NCI-H2227 (cell line): Measurements from ENCODE around the gene SKIDA1.
A peak's percentile ranks its signal among the peaks of the same experiment; 100 is the strongest.

Experiments
- DNase-seq: peaks from one replicate; lab custom pipeline; 2025; ENCODE audit not compliant: unreplicated experiment; lab: John Stamatoyannopoulos, UW

Gene SKIDA1

DNA sequence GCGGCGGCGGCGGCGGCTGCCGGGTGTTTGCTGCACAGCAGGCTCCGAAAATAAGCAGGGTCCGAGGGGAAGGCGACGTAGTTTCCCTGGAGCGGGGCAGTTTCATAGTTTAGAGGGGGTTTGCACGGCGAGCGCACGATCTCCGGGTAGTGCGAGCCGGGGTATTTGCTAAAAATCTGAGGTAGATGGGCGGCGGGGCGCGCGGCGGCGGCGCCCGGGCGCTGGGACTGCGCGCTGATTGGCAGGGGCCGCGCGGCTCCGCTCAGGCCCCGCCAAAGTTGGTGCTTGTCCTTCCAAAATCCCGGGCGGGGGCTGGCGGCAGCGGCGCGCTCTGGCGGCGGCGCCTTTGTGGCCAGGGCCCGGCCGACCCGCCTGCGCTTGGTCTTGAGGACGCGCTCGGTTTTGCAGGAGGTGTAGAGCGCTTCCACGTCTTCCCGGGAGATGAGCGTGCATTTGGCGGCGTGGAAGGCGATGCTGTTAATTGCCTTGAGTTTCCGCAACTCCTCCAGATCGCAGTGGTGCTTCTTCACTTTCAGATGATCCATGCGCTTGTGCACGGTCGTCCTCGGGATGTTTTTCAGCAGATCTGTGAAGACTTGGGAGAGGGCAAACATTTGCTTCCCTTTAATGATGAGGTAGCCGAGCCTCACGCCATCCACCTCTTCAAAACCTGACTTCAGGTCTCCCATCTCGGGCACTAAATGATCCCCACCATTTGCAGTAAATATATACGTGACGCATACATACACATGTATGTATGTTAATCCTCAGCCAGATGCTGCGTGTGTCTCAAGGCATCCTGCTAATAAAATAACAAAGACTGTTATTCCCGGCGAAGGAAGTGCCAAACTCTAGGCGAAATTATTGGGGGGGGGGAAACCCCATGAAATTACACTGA is 8.1 kb downstream of the SKIDA1 start:
- DNase-seq = peak; percentile 40

DNA sequence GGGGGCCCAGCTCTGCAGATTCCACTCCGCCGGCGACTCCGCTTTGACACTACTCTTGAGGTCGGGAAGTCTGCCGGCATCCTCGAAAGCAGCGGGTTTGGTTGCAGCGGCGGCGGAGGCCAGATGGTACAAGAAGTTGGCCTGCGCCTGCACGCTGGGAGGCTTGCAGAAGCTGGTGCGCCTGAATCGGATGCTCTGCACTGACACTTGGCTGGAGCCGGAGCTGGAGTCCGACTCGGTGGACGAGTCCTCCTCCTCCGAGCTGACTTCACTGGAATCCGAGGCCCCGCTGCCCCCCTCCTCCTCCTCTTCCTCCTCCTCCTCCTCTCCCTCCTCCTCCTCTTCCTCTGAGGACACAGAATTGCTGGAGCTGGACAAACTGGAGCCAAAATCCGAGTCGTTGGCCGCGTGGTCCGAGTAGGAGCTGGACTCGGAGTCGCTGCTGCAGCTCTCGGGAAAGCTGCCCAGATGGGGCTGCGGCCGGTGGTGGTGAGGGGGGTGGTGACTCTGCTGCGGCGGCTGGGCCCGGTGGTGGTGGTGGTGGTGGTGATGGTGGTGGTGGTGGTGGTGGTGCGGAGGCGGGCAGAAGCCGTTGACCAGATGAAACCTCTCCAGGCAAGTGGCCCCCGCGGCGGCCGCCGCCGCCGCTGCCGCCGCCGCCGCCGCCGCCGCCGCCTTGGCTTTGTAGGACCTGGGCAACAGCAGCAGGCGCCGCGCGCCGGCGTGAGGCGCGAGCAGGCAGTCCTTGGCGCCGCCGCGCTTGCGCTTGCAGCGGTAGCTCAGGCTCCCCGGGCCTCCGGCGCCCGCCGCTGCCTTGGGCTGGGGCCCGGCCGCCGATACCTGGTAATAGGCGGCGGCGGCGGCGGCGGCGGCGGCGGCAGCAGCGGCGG is 9.0 kb downstream of the SKIDA1 start:
- peak; percentile 45 for DNase-seq

DNA sequence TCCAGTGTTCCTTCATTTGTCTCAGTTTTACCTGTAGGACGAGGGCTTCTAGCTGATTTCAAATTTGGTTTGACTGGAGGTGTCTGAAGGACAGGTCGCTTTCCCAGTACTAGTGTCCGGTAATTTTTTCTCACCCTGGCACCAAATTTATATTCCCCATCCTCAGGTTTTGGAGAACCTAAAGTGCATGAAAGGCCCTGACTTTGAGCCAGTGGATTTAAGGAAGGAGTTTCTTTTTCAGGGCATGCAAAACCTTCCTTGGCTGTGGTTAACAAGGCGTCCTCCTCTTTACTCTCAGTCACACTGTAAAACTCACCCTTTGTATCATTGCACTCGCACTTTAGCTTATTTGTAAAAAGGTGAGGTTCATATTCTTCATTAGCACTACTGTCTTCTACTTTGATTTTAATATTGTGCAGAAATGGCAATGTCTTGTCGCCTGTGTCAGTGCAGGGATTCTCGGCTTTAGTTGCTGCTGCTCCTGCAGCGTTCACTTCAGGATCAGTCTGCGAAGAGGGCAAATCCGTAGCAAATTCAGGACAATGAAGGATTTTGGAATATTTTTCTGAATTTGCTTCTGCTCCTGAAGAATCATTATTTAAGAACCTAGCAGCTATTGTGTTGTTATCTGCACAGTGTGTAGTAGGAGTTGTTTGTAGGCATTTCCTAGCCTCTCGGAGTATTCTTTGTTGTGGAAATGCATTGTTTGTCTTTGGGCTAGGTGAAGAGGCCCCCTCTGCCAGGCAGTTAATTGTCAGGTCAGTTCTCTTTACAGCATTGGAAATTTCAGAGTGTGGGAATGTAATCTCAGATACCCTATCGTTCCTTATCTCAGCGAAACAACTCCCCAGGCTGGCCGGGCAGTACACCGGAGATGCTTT is 9.9 kb downstream of the SKIDA1 start:
- no peak for DNase-seq

DNA sequence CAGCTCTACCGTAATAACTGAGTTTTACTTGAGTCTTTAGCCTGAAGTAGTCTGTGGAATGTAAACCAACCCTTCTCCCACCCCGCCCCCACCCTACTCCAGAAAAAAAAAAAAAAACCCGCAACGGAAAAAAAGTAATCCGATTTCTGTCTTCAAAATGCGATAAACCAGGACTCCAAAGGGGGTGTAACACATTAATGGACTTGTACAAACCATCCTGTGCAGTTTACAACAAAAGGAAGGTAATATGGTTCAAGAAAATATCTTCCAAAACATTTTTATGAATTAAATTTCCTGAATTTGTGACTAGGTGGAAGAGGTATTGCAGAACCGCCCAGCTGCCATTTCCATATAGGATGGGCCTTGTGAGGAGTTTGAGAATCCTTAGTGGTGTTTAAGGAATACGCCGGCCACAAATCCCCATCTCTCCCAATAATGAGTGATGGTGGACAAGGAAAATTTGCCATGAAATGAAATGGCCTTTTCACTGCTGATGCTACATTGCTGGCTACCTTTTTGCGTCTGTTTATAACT is 10.6 kb downstream of the SKIDA1 start:
- DNase-seq = no peak

DNA sequence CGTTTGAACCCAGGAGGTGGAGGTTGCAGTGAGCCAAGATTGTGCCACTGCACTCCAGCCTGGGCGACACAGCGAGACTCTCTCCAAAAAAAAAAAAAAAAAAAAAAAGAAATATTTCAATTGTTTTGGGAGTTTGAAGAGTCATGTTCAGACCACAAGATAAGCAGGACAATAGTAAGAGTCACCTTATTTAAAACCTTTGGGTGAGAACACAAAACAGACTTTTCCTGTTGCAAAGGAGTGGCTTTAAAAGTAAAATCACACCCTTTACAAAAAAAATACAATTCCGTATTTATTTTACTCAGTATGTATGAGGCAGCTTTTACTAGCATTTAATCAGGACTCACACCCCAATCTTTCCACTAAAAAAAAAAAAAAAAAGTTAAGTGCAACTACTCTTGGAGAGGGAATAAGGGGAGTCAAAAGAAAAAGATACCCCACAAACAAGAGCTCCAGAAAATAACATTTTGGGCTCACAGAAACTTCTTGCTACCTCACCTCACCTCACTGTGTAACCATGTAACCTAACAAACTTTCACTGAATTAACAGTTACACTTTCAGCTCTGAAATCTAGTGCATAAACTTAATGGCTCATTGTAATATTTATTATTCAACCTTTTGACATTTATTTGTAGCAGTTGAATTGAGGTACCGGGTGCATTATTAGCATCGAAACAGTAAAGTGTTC is 11.2 kb downstream of the SKIDA1 start:
- DNase-seq = no peak

DNA sequence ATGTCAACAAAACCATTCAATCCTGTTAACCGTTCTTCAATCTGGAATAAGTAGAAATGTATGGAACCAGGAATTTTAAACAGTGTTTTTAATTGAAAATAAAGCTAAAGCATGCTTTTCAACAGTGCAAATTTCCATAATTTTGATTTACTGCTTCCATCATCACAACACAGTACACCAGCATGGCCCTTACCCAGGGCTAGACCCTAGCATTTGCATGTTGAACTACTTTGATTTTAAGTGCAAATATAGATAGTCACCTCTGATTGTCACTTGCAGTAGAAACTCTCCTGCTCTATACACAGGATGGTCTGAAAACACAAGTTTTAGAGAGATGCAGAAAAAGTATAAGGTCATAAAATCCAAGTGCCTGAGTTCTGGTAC is 12.1 kb downstream of the SKIDA1 start:
- DNase-seq = no peak

DNA sequence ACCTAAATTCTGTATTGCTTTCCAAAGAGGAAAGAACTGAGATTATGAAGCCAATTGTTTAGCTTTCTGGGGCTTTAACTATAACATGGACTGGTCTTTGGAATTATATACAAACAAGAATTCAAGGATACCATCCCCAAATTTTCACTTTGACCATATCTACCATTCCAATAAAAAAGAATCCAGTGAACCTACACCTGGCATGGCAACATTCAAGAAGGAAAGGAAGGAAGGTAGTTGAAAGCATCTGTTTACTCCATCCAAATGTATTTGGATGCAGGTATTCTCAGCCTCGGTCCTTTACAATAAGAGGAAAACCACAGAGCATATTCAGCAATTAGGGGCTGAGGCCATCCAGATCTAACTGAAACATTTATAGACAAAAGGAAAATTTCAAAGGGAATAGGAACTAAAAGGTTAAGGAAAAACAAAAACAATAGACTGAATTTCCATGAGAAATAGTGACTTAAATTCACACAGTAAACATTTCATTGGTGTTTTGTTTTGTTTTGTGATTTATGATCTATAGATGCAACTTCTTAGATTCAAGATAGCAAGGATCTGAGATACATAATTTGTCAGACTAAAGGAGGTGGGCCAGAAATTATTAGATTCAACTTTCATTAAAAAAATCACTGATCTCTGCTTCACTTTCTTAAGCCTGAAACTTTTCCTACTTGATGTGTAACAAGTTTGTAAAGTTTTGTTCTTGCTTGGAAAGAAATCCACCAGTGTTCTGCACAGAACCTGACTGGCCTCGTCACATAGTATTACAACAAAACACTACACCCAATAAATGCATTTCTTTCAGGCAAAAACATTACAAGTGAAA is 12.7 kb downstream of the SKIDA1 start:
- no peak for DNase-seq

DNA sequence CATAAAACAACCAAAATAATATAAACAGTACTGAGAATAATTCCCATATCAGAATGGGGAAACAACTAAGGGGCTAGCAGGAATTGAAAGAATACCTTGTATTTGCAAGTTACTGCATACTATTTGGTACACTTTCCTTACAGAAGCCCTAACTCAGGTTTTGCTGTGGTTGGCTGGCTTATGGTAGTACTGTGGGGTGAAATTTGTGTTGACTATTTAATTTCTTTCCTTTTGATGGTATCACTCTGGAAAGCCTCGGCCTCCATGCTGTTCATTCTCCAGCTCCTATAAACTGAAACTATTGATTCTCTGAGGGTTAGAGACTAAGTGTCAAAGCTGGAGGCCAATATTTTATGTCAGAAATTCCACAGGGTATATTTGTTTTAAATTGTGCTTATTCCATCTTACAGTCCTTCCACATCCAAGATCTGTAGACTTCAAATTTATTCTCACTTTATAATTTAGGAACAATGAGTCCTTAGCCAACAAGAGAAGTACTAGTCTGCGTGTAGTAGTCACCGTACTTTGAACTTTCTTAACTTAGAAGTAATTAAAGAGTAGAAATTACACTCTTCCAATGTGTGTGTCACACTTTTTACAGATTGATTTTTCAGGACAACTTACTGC is 13.4 kb downstream of the SKIDA1 start:
- no peak for DNase-seq

DNA sequence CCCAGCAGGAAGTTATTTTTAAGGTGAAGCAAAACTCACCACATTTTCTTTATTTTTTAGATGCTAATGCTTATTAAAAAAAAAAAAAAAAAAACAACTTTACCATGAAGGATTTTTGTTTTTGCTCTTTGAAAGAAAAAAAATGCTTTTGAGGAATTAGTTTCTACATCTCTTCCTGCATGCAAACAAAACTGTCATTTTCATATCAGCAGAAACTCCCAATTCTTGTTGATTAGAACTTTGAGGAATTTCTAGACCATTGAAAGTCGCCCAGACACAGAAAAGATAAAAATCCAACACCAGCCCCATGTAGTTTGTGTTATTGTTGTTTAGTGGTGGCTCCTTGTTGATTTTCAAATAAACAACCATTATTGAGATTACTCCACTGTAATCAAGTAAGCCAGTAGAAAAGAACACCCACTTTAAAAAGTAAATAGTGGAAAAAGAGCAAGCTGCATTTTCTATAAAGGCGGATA is 14.3 kb downstream of the SKIDA1 start:
- DNase-seq = no peak

DNA sequence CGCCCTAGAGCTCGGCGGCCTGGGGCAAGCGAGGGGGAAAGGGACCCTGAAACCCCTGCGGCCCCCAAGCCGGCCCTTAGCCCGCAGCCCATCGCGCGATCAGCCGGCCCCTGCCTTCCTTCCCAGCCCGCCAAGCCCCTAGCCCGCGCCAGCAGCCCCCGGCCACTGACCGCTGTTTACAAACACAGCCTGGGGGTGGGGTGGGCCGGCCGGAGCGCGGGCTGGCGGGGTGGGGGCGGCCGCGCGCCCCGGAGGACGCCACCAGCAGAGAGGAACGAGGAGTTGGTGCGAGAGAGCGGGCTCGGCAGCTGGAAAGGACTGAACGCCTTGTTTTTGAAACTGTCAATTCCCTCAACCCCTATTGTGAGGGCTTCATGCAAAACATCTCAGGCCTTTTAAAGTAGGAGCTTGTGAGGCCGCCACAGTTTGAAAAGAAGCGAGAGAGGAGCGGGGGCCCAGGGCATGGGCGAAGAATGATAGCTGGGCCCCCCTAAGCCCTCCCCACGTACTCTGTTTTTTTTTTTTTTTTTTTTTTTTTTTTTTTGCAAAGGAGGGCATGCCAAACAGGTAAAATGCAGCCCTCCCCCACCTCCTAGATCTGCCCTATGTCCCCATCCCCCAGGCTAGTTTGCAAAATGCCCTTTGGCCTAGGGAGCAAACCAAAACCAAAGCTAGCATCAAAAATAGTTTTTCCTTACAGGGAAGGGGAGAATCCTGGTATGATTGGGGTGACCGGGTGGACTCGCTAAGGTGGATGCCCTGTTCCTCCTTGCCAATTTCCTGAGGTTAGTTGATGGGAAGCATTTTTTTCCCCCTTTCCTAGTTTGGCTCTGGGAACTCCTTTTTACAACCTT is 15.0 kb downstream of the SKIDA1 start:
- DNase-seq = no peak

DNA sequence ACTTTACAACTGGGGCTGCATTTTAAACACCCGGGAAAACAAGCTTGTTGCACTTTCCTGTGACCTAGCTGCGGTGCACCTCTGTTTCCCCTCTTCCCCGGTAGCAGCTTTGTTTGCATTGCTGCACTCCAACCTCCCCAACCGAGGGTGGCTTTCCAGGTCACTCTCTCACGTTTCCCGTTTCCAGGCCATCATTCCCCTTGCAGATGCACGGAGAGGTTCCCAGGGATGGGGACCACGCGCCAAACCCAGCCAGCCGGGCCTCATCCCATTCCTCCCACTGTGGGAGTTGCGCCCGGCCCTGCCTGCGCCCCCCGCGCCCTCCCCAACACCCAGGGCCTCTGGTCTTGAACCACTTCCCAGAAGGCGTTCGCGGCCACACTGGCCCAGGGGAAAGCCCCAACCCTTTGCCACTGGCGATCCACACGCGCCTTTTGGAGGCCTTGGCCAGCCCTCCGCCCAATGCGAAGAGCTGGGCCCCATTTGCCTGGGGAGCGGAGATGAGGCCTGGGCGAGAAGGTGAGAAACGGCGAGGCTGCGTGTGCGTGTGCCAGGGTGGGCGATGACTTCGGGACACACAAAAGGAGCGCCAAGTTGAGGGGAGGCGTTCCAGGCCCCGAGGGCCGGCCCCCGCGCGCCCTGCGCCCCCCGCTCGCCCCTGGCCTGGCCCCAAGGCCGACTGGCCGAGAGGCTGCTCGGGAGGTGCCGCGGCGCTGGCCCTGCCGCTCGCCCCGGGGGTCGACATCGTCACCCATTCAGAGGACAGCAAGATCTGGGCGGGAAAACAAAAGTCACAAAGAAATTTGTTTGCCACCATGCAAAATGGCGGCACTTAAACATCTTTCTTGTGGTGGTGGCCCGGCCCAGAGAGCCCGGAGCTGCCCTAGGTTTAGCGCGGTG is 15.9 kb downstream of the SKIDA1 start:
- DNase-seq = no peak

DNA sequence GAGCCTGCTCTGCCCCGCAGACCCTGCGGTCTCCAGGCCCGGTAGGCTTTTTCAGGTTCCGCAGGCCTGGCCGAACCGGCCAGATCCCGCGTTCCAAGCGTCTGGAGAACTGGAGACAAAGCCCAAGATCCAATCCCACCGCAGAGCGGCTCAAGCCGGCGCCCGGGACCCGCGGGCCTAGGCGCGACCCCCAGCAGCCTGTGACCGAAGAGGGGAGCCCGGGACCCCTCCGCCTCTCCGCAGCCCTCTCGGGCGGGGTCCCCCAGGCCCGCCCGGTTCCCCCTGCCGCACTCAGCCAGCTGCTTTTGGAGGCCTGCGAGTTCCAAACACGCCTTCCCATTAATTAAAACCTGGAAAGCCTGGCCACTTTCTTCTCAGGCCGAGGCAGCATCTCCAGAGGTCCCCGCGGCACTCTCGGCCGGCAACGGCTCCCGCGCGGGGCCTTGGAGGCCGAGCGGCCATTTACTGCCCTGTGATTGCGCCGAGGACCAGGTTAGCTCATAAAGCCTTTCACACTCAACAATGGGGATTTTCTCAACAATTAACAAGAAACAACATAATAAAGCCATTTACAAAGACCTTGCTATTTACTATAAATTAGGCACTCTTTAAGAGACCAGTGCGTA is 16.7 kb downstream of the SKIDA1 start:
- DNase-seq = no peak

DNA sequence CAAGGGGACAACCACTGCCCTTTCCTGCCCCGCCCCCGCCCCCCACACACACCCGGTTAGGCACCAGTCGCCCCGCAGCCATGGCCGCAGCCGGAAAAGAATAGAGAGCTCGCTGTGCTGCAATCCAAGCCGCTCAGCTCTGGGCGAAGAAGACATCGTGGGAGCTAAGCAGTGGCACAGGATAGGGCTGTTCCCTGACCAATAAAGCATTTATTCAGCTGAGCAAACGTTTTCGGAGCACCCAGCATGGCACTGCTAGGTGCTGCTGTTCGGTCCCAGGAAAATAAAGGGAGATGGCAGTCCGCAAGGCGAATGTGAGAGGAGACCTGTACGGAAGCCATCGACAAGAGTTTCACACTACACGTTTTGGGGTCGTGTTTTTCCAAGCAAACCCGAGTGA is 18.3 kb downstream of the SKIDA1 start:
- DNase-seq = no peak

DNA sequence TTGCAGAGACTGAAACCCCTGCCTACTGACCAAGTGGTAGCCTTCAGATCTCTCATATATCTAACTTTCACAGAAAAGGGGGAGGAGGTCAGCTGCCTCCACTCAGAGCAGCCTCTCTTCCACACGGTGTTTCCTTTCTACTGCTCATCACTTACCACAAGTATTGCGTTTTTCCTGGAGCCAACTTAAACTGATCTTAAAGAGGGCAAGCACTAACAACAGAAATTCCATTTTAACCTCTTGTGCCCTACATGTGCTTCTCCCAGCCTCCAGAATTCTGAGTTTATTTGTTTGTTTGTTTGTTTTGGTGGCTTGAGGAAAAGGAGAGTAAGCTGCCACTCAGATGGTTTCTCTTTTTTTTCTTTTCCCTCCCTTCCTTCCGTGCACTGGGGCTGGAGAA is 19.1 kb downstream of the SKIDA1 start:
- DNase-seq = no peak

DNA sequence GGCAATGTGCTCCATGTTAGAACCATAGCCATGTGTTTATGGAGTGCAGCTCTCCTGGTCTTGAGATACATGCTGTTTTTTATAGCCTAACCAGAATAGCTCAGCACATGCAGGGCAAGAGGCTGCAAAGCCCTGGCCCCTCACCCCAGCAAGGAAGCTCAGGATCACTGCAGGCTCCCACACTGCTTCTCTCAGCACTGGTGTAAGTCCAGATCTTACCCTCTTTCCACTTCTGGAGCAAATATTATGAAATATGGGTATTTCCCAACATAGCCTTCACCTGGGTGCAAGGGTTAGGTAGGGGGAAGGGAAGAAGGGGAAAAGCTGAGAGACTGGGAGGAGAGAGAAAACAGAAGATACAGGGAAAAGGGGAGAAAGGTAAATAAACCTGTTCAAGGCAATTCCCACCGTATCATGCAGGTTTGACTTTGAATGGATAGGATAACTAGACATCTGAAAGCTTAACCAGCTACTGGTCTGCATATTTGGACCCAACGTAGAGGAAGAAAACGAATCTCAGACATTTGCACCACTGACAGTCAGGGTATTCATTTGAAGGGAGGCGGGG is 19.7 kb downstream of the SKIDA1 start:
- DNase-seq = no peak

DNA sequence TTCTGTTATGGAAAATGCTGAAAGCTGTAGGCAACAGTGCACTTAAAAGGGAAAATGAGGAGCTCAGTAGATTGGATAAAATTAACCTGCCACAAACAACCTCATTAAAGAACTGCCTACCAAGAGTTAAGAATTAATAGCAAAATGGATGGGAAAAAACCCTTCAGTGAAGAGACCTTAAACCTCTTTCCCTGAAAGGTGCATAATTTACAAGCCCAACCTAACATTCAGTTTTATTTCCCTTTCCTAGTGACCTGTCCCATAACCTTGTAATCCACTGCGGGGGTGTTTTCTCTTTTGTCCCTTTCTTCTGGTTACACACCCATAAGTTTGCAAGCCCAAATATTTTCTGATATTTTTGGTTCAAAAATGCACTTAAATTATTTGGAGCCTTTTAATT is 21.9 kb downstream of the SKIDA1 start:
- no peak for DNase-seq
